GM21825 (cell line): ENCODE results near the gene EPHA7.

Experiments
- ATAC-seq: cut with Tn5 transposase; IDR thresholded peaks from one replicate; pipeline ENCODE4 v1.9.1; 2021; ENCODE audit warnings: mild to moderate bottlenecking, moderate library complexity; ENCODE audit not compliant: unreplicated experiment

The EPHA7 gene

DNA sequence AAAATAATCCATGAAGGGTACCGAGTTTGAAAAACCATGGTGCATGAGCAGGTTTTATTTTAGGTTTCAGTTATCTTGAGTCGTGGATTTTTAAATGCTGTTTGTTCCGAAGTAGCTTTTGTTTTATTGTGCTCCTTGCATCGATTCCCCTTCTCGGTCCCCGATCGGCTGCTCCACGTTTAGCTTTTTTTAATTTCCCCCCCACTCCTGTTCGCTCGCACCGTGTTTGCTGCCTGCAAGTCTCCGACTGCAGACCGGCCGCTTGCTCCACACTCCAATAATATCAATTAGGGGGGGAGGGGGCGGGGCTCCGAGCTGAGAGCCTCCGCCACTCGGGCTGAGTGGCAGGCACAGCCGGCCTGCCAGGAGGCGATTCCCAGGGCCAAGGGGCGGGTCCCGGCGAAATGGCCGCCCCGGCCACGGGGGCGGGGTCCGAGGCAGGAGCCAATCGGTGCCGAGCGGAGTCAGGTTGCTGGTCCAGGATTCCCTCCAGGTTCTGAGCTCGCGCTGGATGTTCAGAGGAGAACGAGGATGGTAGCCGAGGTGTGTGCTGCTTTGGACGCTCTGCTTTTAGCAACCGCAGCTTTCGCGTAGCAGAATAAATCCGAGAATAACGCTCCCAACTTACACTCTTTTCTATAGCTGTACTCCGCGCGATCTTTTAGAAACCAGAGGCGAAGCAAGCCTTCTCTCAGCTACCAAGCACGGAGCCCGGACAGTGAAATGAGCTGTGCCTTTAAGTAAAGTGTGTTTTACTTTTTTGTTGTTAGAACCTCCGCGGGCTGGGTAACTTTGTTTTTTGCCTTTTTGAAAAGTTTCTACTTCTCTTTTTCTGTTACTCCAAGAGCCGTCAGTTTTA, at the start of gene EPHA7:
Gene EPHA7 (minus strand): TSS at position 256 of the 859 bp plus-strand sequence. CDS start 218 bp downstream, at position 38.
- peak; percentile 95 for ATAC-seq

DNA sequence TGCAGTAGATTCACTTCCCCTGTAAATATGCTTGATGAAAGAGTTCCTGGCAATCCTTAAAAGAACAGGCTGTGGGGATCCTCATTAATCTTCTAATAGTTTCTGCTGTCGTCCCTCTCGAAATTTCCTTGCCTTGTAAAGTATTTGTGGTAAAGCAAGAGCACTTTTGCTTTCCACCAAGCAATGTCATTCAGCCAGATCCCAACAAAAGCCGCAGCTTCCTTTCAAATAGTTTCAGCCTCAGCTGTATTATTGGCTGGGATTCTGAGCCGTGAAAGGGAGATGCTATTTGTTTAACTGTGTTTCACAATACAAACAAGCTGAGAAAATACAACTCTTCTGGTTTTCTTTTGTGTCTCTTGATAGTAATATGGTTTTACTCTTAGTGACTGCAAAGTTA, 48.9 kb upstream of the EPHA7 start:
- ATAC-seq: no peak

DNA sequence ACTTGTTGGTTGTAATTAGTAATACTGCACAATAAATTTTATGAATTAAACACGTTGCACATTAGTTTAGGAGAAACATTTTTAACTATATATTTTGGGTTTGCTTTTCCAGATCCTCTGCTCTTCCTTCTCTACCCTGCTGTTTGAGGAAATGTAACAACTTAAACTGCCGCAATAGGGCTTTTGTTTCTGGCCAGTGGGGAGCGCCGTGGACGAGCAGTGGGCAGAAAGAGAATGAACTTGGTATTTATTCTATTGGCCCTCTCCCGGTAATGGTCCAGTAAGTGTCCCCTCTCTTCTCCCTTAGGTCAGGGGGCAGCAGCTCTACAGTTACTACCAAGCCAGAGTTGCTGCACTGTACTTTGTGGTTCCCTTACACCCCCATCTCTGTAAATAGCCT, 35.2 kb upstream of the EPHA7 start:
- no peak for ATAC-seq

DNA sequence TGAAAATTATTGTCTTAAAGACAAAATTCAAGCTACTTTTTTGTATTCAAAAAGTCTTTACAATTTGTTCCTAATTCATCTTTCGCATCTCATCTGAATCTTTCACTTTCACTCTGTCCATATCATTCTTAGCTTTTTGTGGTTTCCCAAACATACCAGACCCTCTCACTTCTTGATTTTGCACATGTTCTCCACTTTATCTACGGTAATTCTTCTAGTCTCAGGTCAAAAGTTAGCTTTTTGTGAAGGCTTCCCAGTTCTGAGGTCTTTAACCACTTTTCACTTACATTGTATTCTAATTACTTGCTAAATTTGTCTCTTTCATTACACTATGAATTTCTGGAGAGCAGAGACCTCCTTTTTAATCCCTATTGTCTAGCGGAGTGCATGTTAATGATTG, 34.6 kb upstream of the EPHA7 start:
- ATAC-seq: no peak

DNA sequence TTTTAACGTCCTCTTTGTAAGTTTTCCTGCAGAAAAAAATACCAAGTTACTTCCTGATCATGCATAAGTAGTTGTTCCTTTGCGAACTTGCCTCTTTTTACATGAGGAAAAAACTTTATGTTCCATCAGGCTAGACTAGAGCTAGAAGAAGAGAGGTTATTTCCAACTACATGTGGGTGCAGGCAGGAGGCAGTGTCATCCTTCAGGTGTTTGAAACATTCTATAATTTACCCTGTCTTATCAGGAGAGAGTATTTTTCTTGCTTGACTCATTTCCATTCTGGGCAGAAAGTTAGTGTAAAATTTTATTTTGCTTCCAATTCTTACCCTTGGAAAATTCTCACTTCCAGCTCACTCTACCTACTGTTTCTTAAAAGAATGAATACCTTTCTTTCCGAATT, 28.5 kb upstream of the EPHA7 start:
- ATAC-seq: no peak

DNA sequence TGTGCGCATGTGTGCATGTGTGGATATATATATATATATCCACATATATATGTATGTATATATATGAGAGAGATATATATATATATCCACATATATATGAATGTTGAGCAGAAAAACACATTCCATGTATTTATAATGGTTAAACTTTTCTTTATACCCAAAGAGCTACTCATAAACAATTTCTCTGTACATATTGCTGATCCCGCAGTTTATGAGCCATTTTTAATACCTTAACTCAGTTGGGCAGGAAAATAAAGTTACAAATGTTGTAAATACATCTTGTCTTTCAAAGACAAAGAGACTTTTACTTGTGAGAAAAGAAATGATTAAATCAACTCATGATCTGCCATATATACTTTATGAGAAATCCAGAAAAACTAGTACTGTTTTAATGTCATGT, 18.1 kb upstream of the EPHA7 start:
- ATAC-seq: no peak

DNA sequence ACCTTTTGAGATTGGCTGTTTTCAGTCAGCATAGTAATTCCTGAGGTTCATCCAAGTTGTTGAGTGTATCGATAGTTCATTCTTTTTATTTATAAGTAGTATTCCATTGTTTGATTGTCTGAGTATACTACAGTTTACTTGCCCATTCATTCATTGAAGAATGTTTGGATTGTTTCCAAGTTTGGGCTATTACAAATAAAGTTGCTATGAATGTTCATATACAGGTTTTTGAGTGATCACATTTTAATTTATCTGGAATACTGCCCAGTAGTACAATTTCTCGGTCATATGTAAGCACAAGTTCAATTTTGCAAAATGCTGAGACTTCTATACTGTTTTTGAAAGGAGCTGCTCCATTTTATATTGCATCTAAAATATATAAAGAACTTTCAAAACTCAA, 14.2 kb upstream of the EPHA7 start:
- ATAC-seq: no peak

DNA sequence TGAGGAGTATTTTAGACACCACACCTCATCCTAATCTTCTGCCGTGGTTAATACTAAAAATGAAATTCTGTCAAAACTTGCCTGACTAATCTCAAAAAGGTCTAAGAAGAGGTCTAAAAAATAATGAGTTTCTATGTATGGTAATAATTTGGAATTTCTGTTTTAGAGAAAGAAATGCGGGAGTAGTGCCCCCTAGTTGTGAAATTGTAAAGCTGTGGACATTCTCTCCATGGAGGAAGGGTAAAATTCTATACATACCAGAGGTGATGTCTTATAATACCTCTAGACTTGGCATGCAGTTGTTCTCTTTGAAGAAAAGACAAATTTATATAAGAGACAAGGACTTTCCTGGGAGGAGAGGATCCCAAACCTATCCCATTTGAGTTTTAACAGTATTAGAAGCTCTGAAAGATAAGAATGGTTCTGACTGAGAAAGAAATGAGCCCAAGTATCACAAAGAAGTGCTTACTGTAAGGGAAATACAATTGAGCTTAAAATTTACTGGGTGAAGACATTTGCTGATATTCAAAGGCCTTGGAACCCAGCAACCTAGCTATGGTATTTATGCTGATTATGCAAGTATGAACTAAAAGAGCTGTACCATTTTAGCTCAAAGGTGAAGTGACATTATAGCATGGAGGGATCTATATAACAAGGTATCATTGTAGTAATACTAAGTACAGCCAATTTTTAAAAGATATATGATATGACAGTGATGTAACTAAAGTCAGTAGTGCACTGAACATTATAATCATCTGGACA, 5.1 kb upstream of the EPHA7 start:
- no peak for ATAC-seq

DNA sequence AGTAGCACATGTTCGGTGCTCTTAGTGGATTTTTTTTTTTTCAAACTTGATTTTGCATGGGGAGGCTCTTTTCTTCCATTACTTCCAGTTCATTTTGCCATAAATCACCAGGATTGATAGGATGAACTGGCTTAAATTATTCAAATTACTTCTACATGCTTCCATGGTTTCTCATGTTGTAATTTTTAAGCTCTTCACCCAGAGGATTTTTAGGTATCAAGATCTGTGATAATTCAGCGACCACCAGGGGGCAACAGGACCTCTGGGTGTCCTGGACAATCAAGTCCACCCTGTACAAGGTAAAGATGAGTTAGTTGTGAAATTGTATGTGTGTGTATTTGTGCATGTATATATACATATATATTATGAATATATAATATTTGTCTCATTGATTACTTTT, 4.2 kb upstream of the EPHA7 start:
- no peak for ATAC-seq

DNA sequence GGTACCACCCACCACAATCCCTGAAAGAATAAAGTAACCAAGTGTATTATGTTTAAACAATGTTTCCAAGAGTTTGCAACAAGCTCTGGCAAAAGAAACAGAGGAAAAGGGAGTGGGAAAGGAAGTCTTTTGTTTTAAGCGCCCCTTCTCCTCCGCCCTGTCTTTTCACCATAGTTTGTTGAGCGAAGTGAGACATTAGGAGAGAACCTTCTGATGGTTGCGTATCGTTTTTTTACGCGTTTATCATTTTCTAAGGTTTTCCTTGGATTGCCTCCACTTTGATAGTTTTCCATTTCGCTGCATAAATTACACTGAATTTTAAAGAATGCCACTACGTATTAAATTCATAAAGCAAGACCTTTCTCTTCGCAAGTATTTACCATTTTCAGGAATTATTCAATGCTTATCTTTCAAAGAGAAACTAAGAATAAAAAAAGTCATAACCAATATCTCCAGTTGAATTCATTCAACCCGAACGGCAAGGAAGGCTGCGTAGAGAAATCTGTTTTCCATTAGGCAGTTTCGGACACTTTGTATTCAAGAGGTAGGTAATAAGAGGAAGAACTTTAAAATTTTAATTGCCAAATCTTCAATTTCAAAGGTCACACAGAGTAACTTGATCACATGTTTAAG, 920 bp upstream of the EPHA7 start:
- no peak for ATAC-seq

DNA sequence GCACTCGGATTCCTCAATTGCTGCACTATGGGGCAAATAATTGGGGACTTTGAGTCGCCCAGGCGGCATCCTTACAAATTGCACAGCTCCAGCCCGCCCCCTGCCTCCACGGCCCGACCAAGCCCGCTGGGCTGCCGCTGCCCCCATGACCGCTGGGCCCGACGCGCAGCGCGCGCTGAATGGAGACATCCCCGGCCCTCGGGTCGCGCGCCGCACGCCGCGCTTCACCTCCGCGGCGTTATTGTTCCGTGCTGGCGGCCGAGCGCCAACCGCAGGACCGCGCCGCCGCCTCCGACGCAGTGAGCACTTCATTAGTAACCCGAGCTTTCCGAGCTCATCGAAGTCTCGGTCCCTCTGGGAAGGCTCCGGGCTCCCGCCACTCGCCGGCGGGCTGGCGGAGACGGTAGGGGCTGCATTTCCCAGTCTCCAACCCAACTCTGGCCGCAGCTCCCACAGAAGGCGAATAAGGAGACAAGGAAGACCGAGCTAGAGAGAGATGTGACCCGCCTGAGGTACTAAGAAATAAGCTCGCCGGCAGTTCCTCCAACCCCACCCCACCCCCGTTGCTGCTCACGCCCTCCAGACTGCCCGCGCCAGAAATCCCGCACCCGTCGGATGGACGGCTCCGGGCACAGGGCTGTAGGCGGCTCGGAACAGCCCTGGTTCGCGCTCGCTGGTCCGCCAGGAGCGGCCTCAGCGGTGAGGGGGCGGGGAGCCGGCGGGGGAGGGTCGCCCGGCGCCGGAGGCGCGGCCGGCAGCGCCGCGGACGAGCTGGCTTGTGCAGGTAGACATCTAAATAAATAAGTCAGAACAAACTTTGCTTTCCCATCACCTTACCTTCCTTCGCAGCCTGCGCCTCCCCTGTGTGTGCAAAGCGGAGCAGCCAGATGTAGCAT, 703 bp downstream of the EPHA7 start:
- ATAC-seq: no peak

DNA sequence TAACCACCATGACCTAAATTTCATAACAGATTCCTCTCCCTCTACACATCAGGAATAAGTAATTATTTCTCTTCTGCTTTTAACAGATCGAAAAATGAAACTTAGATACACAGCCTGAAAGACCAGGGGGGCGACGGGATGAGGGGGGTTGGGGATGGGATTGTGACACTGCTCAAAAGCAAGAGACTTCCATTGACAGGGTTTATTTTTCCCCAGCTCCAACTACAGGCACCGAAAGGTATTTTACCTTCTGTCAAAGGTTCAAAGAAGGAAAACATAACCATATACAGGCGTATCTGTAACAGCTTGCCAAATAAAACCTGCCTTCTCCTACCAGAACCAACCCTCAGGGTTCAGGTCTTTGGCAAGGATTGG, 1.3 kb downstream of the EPHA7 start:
- ATAC-seq: no peak

DNA sequence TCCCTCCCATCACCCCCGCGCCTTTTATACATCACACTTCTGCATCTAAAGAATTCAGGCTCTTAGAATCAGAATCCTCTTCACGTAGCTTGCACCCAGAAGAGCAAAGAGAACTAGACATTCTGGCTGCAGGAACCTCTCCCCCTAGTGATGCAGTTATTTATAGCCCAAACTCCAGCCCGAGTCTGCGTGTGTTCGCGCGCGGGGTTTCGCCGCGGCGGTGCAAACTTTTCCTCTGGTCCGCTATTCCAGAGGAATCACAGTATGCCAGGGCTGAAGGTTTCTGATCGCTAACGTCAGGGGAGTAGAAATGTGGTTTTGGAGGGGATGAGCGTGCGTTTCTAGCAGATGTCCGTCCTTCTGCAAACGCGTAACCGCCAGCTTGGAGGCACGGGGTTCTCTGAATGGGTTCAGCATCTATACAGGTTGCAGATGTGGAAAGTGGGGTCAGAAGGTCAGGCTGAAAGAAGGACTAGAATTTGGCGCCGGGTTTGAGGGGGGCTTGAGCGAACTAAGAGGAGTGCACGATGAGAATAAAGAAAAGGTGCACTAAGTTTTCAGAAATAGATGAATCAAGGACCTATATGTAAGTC, 1.8 kb downstream of the EPHA7 start:
- no peak for ATAC-seq

DNA sequence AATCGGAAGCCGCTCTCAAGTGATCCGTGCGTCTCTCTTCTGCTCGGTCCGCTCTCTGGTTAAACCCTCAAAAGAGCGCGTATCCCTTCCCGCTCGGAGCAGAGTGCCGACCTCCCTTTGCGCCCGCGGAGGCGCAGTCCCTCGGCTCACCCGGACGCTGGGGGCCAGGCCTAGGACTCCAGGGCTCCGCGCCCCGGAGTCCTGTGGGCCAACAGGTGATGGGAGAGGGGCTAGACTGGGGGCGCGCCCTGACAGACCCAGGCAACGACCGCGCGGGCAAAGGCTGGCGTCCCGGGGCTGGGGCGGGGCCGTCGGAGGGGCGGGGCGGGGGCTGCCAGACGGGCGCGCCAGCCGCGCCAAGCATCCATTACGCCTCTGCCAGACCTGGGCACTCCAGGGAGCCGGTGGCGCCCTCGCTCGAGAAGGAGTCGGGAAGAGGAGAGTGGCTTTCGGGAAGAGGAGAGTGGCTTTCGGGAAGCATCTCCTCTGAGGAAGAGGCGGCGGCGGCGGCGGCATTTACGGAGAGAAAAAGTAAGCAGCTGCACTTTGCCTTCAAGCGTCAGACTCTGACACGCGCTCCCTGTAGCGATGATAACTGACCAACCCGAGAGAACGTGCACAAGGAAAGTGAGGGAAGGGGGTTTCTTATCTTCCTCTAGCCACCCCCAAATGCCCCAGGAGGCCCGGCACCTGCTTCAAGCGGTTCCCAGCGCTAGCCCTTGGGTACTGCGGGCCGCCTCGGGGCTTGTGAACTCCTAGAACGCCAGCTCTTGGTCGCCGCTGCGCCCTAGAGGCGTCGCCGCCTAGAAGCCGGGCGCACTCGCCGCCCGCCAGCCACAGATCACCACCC, 2.6 kb downstream of the EPHA7 start:
- no peak for ATAC-seq

DNA sequence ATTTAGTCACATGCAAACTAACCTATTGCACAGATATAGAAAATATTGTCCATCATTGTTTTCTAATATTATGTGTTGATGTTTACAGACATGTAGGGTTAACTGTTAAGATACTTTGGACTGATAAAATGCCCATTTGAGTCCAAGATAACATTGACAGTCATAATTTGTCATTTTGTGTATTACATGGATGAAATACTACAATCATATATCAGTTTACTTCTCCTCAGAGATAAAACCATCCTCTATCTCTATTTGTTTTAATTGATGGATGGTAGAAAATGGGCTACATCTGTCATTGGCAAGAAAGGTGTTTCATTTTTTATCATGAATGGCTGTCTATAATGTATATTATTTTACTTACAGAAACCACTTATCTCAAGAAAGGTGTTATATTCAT, 6.2 kb downstream of the EPHA7 start:
- ATAC-seq: no peak

DNA sequence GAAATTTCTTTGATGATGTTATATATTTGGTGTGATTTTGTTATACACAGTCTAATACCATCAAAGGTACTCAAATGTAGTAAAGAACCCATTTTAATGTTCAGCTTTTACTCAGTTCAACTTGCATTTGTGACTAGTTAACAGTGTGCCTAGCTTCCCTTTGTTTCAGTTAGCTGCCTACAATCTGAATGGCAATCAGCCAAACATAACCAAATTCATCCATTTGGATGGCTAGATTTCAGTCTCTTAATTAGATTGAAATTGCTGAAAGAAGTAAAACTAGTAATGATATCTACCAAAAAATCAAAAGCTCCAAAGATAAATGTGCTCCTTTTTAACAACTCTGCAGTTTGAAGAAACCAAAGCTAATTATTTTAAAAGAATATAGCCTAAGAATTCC, 6.9 kb downstream of the EPHA7 start:
- ATAC-seq: no peak

DNA sequence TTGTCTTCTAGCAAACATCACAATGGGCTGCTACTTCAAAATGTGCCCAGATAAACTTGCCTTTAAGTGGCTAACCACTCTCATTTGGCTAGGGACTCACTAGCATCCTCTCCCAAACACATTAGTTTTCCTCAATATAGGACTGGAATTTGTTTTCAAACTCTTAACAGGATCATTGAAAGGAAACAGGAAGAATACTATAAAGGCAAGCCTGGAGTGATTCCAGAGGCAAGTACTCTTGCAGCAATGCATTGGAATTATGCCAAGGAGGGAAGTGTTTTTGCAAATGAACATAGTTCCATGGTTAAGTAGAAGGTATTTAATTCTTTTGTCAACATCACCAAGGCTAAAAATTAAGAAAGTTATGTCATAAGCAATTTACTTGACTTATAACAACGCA, 12.2 kb downstream of the EPHA7 start:
- ATAC-seq: no peak

DNA sequence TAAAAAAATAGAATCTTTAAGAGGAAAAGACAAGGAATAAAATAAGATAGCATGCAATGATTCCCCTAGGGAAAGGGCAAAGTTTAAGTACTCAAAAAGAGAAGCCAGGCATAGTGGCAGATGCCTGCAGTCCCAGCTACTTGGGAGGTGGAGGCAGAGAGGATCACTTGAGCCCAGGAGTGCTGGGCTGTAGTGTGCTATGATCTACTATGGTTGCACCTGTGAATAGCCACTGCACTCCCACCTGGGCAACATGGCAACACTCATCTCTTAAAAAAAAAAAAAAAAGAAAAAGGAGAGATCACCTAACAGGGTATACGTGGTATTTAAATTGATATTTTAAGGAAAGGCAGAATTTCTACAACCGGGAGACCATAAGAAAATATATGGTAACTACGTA, 16.0 kb downstream of the EPHA7 start:
- no peak for ATAC-seq

DNA sequence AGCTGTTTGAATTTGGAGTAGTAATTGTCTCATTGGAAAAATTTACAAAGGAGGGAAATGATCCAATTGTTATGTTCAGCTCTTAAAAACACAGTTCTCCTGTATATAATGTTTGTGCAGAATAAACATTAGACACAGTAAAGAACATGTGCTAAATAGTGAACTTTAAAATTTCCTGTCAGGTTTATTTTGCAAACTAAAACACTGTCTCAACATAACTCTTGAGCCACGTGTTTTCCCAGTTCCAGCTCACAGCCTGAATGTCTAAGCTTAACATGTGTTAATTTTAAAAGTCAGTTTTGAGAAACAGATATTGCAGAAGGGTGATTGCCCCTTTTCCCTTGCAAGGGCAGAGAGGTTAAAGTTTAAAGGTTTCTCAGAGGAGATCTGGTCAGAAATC, 20.6 kb downstream of the EPHA7 start:
- no peak for ATAC-seq

DNA sequence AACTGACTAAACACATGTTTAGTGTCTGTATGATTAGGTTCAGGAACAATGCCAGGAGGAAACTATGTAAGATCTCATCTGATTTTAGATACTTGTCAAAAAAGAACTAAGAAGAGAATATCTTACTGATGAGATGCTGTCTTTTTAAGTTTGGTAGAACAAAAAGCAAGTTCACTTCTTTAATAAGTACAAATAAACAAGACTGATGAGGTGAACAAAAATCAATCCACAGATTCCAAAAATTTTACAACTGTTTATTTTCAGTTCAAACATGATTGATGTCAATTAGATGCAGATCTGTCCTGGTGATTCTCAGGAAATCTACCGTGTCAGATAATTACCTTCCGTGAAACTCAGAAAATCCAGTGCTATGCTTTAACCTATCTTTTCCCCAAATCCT, 24.9 kb downstream of the EPHA7 start:
- ATAC-seq: no peak
